GM18867 (cell line): Measurements from ENCODE around the gene WDR93.
"Not testable (repeated sequence)": the region's sequence is repeated elsewhere in the genome, so short reads cannot be mapped to it uniquely, and the experiment has no call there.

Source experiments
- ATAC-seq: cut with Tn5 transposase; IDR thresholded peaks from one replicate; pipeline ENCODE4 v1.9.1; 2021; ENCODE audit warnings: mild to moderate bottlenecking, moderate library complexity; ENCODE audit not compliant: unreplicated experiment

Gene WDR93

GRCh38 chr15:89784686-89784960, 94.0 kb downstream of the WDR93 start:
- no peak for ATAC-seq

GRCh38 chr15:89785064-89785773, 94.6 kb downstream of the WDR93 start:
- ATAC-seq: no peak

GRCh38 chr15:89785774-89786140, 95.1 kb downstream of the WDR93 start:
- ATAC-seq: no peak

- no peak for ATAC-seq
Measured at GRCh38 chr15:89787944-89788343, 97.3 kb downstream of the WDR93 start.

- not testable (repeated sequence) for ATAC-seq
Measured at GRCh38 chr15:89788585-89788984, 98.0 kb downstream of the WDR93 start.

- no peak for ATAC-seq
Measured at GRCh38 chr15:89790206-89790605, 99.6 kb downstream of the WDR93 start.

- ATAC-seq: no peak
Measured at GRCh38 chr15:89790661-89791060, 100.0 kb downstream of the WDR93 start.

GRCh38 chr15:89792106-89792805, 101.6 kb downstream of the WDR93 start:
- ATAC-seq: no peak
